SK-N-MC (cell line): ENCODE data around the gene FBXL17.

Experiments
- DNase-seq: peaks from one replicate; pipeline ENCODE4 v3.0.0-alpha.2; 2011; ENCODE audit warnings: low read depth, low spot score
- H3K27ac ChIP-seq: fragments of 200-600 bp; sonication (generic); 2 replicates; pipeline ENCODE4 v1.5.1; 2016; ENCODE audit warnings: mixed run types
- H3K36me3 ChIP-seq: fragments of 200-600 bp; sonication (generic); 2 replicates; pipeline ENCODE4 v1.6.1; 2017; ENCODE audit warnings: antibody characterized with exemption, low read length, mixed read lengths; ENCODE audit not compliant: insufficient read depth
- H3K4me3 ChIP-seq: fragments of 200-600 bp; sonication (generic); 2 replicates; pipeline ENCODE4 v1.5.1; 2016
- H3K9ac ChIP-seq: fragments of 200-600 bp; sonication (generic); 2 replicates; pipeline ENCODE4 v1.8.0; 2017; ENCODE audit warnings: mixed run types, mixed read lengths; ENCODE audit not compliant: insufficient read length
- H3K9me3 ChIP-seq: fragments of 200-600 bp; sonication (generic); 2 replicates; pipeline ENCODE4 v1.6.1; 2017; ENCODE audit warnings: low read depth, mild to moderate bottlenecking, antibody characterized with exemption, low read length, moderate library complexity, mixed read lengths
- EZH2 ChIP-seq: fragments of 200-600 bp; sonication (generic); IDR thresholded peaks from one replicate; pipeline ENCODE4 v1.6.1; 2017; ENCODE audit warnings: antibody characterized with exemption
- FOXP2 ChIP-seq: optimal IDR thresholded peaks from 2 replicates; pipeline ENCODE3; 2011; ENCODE audit warnings: mild to moderate bottlenecking, moderate library complexity; ENCODE audit not compliant: insufficient read depth; ENCODE audit errors: extremely low read length, control extremely low read depth
- POLR2AphosphoS5 ChIP-seq: IDR thresholded peaks from 2 replicates; pipeline ENCODE4 v1.6.1; 2012; ENCODE audit warnings: mild to moderate bottlenecking, low read depth, low read length, borderline replicate concordance

FBXL17 gene

DNA sequence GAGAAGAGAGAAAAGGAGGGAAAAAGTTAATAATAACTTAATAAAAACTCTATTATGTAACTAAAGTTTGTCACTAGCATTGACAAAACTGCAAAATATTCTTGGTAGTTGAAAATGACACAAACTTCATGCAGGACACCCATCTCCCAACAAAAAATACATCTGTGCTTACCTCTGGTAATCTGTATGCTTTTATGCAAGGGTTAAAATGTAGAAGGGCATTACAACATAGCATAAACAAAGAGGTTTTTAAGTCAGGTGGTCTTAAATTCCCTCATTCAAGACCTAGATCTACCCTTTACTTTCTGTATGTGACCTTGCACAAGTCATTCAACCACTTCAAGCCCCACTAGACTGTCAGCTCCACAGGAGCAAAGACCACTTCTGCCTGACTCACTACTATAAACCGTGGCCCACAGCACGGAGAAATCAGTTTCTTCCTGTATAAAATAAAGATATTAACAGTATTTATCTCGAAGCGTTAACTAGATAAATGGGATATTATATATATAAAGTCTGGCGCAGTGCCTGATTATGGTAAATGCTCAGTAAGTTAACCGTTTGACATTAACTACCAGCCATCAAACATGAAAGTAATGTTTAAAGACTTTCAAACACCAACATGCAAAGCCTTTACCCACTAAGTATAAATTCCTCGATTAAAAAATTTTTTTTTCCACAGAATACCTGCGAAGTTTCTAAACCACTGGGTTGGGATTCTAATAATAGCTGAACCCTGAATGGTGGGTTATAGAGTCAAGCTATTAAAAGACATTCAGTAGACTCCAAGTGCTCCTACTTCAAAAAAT is 2.0 kb downstream of the FBXL17 start:
- TF ChIP-seq FOXP2 (no peak), POLR2AphosphoS5 (no peak), EZH2 (no peak)
- Histone ChIP-seq H3K9me3 (peaks cover 5% of the 10 kb centered on the region; the same call in 1 of the 2 replicates), H3K36me3 (no peaks in the 10 kb centered on the region), H3K27ac (0 out of 2 replicates have a peak overlapping the region, but pooled peaks have one; percentile 31), H3K9ac (peak overlapping the region; percentile 73), H3K4me3 (peak overlapping the region; percentile 79)
- DNase-seq = no peak

DNA sequence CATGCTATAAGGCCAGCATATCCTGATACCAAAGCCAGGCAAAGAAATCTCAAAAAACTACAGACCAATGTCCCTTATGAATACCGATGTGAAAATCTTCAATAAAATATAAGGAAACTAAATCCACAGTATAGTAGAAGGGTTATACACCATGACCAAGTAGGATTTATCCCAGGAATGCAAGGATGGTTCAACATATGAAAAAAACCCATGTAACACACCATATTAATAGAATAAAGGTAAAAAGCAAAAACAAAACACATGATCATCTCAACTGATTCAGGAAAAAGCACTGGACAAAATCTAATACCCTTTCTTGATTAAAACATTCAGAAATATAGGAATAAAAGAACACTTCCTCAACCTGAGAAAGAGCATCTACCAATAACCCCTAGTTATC is 6.1 kb downstream of the FBXL17 start:
- no peak for DNase-seq
- Histone ChIP-seq H3K27ac (no peak overlapping the region), H3K36me3 (no peaks in the 10 kb centered on the region), H3K9me3 (peaks cover 14% of the 10 kb centered on the region; the same call in 1 of the 2 replicates), H3K4me3 (no peak overlapping the region), H3K9ac (no peak overlapping the region)
- no peak for TF ChIP-seq EZH2
- TF ChIP-seq FOXP2 = no peak
- no peak for TF ChIP-seq POLR2AphosphoS5

DNA sequence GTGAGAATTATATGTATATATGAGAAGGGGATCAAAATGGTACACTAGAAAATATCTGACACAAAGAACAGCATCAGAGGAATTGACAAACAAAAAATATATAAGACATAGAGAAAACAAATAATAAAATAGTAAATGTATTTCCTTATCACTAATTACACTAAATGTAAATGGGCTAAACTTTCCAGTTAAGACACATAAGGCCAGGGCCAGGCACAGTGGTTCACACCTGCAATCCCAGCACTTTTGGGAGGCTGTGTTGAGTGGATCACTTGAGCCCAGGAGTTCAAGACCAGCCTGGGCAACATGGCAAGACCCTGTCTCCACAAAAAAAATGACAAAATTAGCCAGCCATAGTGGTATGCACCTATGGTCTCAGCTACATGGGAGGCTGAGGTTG is 8.5 kb downstream of the FBXL17 start:
- Histone ChIP-seq H3K9ac (no peak overlapping the region), H3K4me3 (no peak overlapping the region), H3K27ac (no peak overlapping the region), H3K9me3 (peaks cover 14% of the 10 kb centered on the region; the same call in 1 of the 2 replicates), H3K36me3 (no peaks in the 10 kb centered on the region)
- no peak for TF ChIP-seq EZH2
- TF ChIP-seq FOXP2 = no peak
- no peak for TF ChIP-seq POLR2AphosphoS5
- DNase-seq = no peak

DNA sequence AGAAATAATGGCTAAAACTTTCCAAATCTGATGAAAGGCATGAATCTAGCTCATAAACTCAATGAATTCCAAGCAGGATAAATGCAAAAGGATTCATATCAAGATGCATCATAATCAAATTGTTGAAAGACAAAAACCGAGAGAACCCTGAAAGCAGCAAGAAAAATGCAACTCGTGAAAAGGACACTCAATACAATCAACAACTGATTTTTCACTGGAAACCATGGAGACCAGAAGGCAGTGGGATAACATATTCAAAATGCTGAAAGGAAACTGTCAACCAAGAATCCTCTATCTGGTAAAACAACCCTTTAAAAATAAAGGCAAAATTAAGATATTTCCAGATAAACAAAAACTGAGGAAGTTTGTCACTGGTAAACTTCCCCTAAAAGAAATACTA is 9.5 kb downstream of the FBXL17 start:
- DNase-seq = no peak
- H3K4me3 ChIP-seq = no peak overlapping the region
- no peaks in the 10 kb centered on the region for H3K36me3 ChIP-seq
- peaks cover 14% of the 10 kb centered on the region; the same call in 1 of the 2 replicates for H3K9me3 ChIP-seq
- no peak overlapping the region for H3K9ac ChIP-seq
- H3K27ac ChIP-seq = no peak overlapping the region
- no peak for TF ChIP-seq POLR2AphosphoS5
- TF ChIP-seq FOXP2 = no peak
- no peak for TF ChIP-seq EZH2

DNA sequence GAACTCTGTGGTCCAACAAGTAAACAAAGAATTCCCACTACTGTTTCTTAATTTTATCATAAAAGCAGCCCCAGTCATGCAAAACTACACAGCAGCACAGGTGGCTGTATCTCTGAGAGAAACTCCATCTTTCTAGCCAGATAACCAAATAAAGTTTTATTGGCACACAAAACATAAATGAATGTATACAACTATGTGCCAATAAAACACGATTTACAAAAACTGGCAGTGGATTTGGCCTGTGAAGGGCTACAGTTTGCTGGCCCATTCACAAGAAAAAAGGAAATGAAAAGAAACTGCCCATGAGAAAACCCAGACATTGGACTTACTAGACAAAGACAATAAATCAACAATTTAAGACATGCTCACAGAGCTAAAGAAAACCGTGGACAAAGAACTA is 10.6 kb downstream of the FBXL17 start:
- TF ChIP-seq EZH2 = no peak
- no peak for TF ChIP-seq FOXP2
- no peak for TF ChIP-seq POLR2AphosphoS5
- no peaks in the 10 kb centered on the region for H3K36me3 ChIP-seq
- no peak for DNase-seq
- H3K27ac ChIP-seq = no peak overlapping the region
- no peak overlapping the region for H3K4me3 ChIP-seq
- peaks cover 14% of the 10 kb centered on the region; the same call in 1 of the 2 replicates for H3K9me3 ChIP-seq
- no peak overlapping the region for H3K9ac ChIP-seq

DNA sequence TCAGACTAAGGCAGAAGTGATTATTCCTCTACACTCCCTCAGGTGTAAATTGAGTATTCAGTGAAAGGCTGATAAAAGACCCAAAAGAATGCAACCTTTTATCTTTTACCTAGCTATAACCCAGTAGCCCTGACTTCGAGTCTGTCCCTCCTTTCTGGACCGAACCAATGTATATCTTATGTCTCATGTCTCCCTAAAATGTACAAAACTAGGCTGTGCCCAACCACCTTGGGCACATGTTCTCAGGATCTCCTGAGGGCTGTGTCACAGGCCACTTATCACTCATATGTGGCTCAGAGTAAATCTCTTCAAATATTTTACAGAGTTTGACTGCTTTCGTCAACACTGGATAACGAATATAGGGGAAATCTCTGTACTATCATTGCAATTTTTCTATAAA is 12.7 kb downstream of the FBXL17 start:
- H3K9me3 ChIP-seq = peaks cover 9% of the 10 kb centered on the region; the same call in 1 of the 2 replicates
- no peak overlapping the region for H3K4me3 ChIP-seq
- H3K27ac ChIP-seq = no peak overlapping the region
- no peak for TF ChIP-seq POLR2AphosphoS5
- TF ChIP-seq FOXP2 = no peak
- no peak for TF ChIP-seq EZH2
- DNase-seq = no peak
- H3K9ac ChIP-seq = no peak overlapping the region
- no peaks in the 10 kb centered on the region for H3K36me3 ChIP-seq

DNA sequence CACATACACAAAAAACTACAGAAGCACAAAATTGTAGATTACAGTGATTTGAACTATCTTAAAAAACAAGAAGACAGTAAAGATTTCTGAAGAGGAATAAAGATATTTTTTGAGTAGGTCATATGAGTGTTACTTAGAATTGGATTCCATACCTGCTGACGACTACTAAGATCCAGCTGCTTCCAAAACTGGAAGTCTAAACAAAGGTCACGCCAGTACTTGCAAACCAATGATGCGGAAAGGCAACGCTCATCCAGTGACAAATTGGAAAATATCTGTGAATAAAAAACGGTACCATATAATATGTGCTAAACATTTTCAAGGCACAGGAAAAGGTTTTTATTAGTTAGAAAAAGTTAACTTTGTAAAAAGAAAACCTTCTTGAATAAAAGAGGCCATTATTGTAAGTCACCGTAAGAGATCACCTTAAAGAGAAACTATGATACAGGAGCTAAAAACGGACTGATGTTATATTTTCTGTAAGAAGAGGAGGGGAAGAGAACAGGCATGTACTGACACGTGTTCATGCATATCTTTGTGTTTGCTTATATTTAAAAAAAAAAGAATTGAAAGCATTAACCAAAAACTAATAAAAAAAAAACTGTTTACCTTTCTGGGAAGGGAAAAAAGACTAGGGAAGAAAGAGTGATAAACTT is 14.1 kb downstream of the FBXL17 start:
- Histone ChIP-seq H3K4me3 (no peak overlapping the region), H3K36me3 (no peaks in the 10 kb centered on the region), H3K9me3 (peaks cover 9% of the 10 kb centered on the region; the same call in 1 of the 2 replicates), H3K27ac (no peak overlapping the region), H3K9ac (no peak overlapping the region)
- no peak for DNase-seq
- no peak for TF ChIP-seq POLR2AphosphoS5
- no peak for TF ChIP-seq FOXP2
- no peak for TF ChIP-seq EZH2

DNA sequence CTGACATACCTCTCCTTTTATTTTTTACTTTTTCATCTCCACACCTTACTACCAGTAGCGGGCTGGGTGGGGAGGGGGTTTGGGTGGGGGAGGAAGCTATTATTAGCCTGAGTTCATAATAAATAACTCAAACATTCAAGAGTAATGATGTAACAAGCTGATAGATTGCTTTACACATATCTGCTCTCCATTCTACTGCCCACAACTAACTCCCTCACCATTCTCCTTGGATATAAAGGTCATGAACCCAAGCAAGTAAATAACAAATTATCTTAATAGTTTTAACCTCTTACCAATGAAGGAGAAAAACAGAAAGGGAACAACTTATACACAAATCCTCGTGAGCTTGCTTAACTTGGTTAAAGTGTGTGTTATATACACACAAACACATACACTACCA is 15.4 kb downstream of the FBXL17 start:
- H3K9me3 ChIP-seq = no peaks in the 10 kb centered on the region
- no peak overlapping the region for H3K27ac ChIP-seq
- no peak overlapping the region for H3K4me3 ChIP-seq
- no peak overlapping the region for H3K9ac ChIP-seq
- no peak for DNase-seq
- no peaks in the 10 kb centered on the region for H3K36me3 ChIP-seq
- TF ChIP-seq EZH2 (no peak), POLR2AphosphoS5 (no peak), FOXP2 (no peak)
